Germinal center (tissue), 1 donor: Measurements from ENCODE around the gene TFDP2.
"Not testable (repeated sequence)": the region's sequence is repeated elsewhere in the genome, so short reads cannot be mapped to it uniquely, and the experiment has no call there.

Experiments used
- DNase-seq: peaks from one replicate; pipeline ENCODE4 v3.0.0; 2012; ENCODE audit warnings: mixed read lengths, low spot score

The TFDP2 gene

GRCh38 chr3:142127941-142128658 is 21.2 kb downstream of the TFDP2 start:
- no peak for DNase-seq

GRCh38 chr3:142124243-142124642 is 25.1 kb downstream of the TFDP2 start:
- no peak for DNase-seq

GRCh38 chr3:142120707-142121106 is 28.6 kb downstream of the TFDP2 start:
- DNase-seq = no peak

- DNase-seq = no peak
Observed at GRCh38 chr3:142118911-142119310, 30.4 kb downstream of the TFDP2 start.

GRCh38 chr3:142117056-142117851 is 32.1 kb downstream of the TFDP2 start:
- no peak for DNase-seq

GRCh38 chr3:142115867-142116668 is 33.3 kb downstream of the TFDP2 start:
- no peak for DNase-seq

- no peak for DNase-seq
Observed at GRCh38 chr3:142112601-142113000, 36.7 kb downstream of the TFDP2 start.

GRCh38 chr3:142106548-142106947 is 42.8 kb downstream of the TFDP2 start:
- no peak for DNase-seq

- DNase-seq = no peak
Observed at GRCh38 chr3:142105991-142106390, 43.4 kb downstream of the TFDP2 start.

- no peak for DNase-seq
Observed at GRCh38 chr3:142104763-142105162, 44.6 kb downstream of the TFDP2 start.

GRCh38 chr3:142098964-142099363 is 50.4 kb downstream of the TFDP2 start:
- no peak for DNase-seq

- no peak for DNase-seq
Observed at GRCh38 chr3:142097099-142097843, 52.1 kb downstream of the TFDP2 start.

GRCh38 chr3:142095841-142096240 is 53.5 kb downstream of the TFDP2 start:
- no peak for DNase-seq

- DNase-seq = not testable (repeated sequence)
Observed at GRCh38 chr3:142088925-142089324, 60.4 kb downstream of the TFDP2 start.

GRCh38 chr3:142088522-142088921 is 60.8 kb downstream of the TFDP2 start:
- DNase-seq = no peak

GRCh38 chr3:142087676-142088075 is 61.7 kb downstream of the TFDP2 start:
- DNase-seq = no peak

GRCh38 chr3:142086581-142087090 is 62.7 kb downstream of the TFDP2 start:
- DNase-seq = no peak

- DNase-seq = no peak
Observed at GRCh38 chr3:142081178-142081577, 68.2 kb downstream of the TFDP2 start.

- no peak for DNase-seq
Observed at GRCh38 chr3:142077859-142078500, 71.4 kb downstream of the TFDP2 start.

GRCh38 chr3:142077155-142077858 is 72.0 kb downstream of the TFDP2 start:
- DNase-seq = no peak
